Measurements from ENCODE around the gene TRIL. TPM values are rescaled to one million over a fixed set of nuclear protein-coding genes. Genes with fewer than 3 reads are reported as not detected.

TRIL gene
- total and polyA plus RNA-seq, 2 experiments from 2014 or later: 0.95 to 4.5 TPM

DNA sequence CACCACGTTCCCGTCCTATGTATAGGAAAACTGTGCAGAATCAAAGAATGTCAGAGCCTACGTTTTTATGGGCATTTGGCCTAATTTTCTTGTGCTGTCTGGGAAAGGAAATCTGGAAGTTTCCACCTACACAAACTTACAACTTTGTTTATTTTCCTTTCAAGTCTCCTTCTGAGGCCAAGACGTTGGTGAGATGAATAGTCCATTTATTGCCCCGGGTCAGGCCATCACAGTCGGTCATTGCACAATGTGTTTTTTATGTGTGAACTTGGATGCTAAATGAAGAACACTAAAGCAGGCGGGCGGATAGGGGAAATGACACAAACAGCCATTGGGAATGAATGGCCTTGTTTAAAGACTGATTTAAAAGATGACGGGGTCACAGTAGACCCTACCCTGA, 38.6 kb downstream of the TRIL start (continued):
- TF ChIP-seq, protein P1, sequence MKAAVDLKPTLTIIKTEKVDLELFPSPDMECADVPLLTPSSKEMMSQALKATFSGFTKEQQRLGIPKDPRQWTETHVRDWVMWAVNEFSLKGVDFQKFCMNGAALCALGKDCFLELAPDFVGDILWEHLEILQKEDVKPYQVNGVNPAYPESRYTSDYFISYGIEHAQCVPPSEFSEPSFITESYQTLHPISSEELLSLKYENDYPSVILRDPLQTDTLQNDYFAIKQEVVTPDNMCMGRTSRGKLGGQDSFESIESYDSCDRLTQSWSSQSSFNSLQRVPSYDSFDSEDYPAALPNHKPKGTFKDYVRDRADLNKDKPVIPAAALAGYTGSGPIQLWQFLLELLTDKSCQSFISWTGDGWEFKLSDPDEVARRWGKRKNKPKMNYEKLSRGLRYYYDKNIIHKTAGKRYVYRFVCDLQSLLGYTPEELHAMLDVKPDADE (IDR thresholded peaks at IDR 0.05): no peak
- no peak for TF ChIP-seq JUNB (IDR thresholded peaks at IDR 0.05; ENCODE audit: unreplicated experiment)
- TF ChIP-seq NANOG (IDR thresholded peaks at IDR 0.05; ENCODE audit: borderline replicate concordance): no peak
- no peak for TF ChIP-seq CREB1 (CRISPR knock-in tag; IDR thresholded peaks at IDR 0.05; ENCODE audit: low read depth)

DNA sequence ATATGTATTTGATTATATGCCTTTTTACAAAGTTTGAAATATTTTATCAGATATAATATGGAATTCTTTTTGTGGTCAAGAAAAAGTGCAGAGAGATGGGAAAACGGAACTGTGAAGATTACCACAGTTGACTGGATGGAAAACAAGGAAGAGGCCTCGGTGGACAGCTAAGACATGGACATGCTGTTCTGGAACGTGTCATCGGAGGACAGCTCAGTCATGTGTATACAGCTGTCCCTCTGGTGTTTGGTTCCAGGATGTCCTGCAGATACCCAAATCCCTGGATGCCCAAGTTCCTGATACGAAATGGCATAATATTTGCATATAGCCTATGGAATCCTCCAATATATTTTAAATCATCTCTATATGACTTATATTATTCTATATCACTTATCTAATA, 49.4 kb downstream of the TRIL start:
- no peaks in the 10 kb centered on the region for H3K27me3 ChIP-seq (ENCODE audit: insufficient read depth)
- Mint-ChIP-seq H3K27ac (no peak overlapping the region), H3K27me3 (ENCODE audit: insufficient read depth, low read depth, poor library complexity) (no peaks in the 10 kb centered on the region), H3K4me3 (no peak overlapping the region), H3K4me1 (peaks cover 11% of the 10 kb centered on the region), H3K9me3 (peaks cover 8% of the 10 kb centered on the region), H3K36me3 (ENCODE audit: low read depth) (peaks cover 7% of the 10 kb centered on the region; the same call in 2 of the 3 replicates)
- no peak overlapping the region for H3K4me2 ChIP-seq
- no peak for ATAC-seq
- H3K4me3 ChIP-seq: no peak overlapping the region
- H3K9me2 ChIP-seq (ENCODE audit: insufficient read depth): no peaks in the 10 kb centered on the region; the same call in 1 of the 2 replicates
- no peak overlapping the region for H3K27ac ChIP-seq (ENCODE audit: low read depth)
- peaks cover 12% of the 10 kb centered on the region for H3K4me1 ChIP-seq (ENCODE audit: insufficient read depth)
- DNase-seq (ENCODE audit: low spot score): no peak
- H2AFZ ChIP-seq: no peak overlapping the region
- no peaks in the 10 kb centered on the region for H3K79me2 ChIP-seq (replicated peaks; ENCODE audit: insufficient read depth)
- no peaks in the 10 kb centered on the region for H4K20me1 ChIP-seq (replicated peaks; ENCODE audit: insufficient read depth)
- H3F3A ChIP-seq (replicated peaks; ENCODE audit: low read depth): no peaks in the 10 kb centered on the region
- H3K36me3 ChIP-seq (ENCODE audit: insufficient read depth): peaks cover 5% of the 10 kb centered on the region; the same call in 1 of the 2 replicates
- TF ChIP-seq EZH2phosphoT487 (IDR thresholded peaks at IDR 0.05; ENCODE audit: unreplicated experiment) (no peak), STAT1 (IDR thresholded peaks at IDR 0.05; ENCODE audit: unreplicated experiment) (no peak), CREB1 (CRISPR knock-in tag; IDR thresholded peaks at IDR 0.05; ENCODE audit: low read depth) (no peak), NANOG (IDR thresholded peaks at IDR 0.05; ENCODE audit: borderline replicate concordance) (no peak), JUNB (IDR thresholded peaks at IDR 0.05; ENCODE audit: unreplicated experiment) (no peak), POLR2AphosphoS5 (IDR thresholded peaks at IDR 0.05; ENCODE audit: low read depth) (no peak), ZNF331 (CRISPR knock-in tag; IDR thresholded peaks at IDR 0.05; ENCODE audit: low read depth) (no peak), ZNF114 (CRISPR knock-in tag; IDR thresholded peaks at IDR 0.05) (no peak), EZH2 (IDR thresholded peaks at IDR 0.05; ENCODE audit: low read depth, unreplicated experiment) (no peak)
- TF ChIP-seq, protein P2, sequence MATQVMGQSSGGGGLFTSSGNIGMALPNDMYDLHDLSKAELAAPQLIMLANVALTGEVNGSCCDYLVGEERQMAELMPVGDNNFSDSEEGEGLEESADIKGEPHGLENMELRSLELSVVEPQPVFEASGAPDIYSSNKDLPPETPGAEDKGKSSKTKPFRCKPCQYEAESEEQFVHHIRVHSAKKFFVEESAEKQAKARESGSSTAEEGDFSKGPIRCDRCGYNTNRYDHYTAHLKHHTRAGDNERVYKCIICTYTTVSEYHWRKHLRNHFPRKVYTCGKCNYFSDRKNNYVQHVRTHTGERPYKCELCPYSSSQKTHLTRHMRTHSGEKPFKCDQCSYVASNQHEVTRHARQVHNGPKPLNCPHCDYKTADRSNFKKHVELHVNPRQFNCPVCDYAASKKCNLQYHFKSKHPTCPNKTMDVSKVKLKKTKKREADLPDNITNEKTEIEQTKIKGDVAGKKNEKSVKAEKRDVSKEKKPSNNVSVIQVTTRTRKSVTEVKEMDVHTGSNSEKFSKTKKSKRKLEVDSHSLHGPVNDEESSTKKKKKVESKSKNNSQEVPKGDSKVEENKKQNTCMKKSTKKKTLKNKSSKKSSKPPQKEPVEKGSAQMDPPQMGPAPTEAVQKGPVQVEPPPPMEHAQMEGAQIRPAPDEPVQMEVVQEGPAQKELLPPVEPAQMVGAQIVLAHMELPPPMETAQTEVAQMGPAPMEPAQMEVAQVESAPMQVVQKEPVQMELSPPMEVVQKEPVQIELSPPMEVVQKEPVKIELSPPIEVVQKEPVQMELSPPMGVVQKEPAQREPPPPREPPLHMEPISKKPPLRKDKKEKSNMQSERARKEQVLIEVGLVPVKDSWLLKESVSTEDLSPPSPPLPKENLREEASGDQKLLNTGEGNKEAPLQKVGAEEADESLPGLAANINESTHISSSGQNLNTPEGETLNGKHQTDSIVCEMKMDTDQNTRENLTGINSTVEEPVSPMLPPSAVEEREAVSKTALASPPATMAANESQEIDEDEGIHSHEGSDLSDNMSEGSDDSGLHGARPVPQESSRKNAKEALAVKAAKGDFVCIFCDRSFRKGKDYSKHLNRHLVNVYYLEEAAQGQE (IDR thresholded peaks at IDR 0.05; ENCODE audit: unreplicated experiment): no peak
- TF ChIP-seq, protein P1 (IDR thresholded peaks at IDR 0.05): no peak
- TF ChIP-seq, protein P3, sequence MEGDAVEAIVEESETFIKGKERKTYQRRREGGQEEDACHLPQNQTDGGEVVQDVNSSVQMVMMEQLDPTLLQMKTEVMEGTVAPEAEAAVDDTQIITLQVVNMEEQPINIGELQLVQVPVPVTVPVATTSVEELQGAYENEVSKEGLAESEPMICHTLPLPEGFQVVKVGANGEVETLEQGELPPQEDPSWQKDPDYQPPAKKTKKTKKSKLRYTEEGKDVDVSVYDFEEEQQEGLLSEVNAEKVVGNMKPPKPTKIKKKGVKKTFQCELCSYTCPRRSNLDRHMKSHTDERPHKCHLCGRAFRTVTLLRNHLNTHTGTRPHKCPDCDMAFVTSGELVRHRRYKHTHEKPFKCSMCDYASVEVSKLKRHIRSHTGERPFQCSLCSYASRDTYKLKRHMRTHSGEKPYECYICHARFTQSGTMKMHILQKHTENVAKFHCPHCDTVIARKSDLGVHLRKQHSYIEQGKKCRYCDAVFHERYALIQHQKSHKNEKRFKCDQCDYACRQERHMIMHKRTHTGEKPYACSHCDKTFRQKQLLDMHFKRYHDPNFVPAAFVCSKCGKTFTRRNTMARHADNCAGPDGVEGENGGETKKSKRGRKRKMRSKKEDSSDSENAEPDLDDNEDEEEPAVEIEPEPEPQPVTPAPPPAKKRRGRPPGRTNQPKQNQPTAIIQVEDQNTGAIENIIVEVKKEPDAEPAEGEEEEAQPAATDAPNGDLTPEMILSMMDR (conservative IDR thresholded peaks at IDR 0.05; ENCODE audit: low read depth in 2 of 2): no peak

Measured in GM23338 (cell line).